GM04504 (cell line): ENCODE results near the gene AZIN2.
"Not testable (repeated sequence)": the region's sequence is repeated elsewhere in the genome, so short reads cannot be mapped to it uniquely, and the experiment has no call there.

Experiments used
- DNase-seq: peaks from one replicate; pipeline ENCODE4 v3.0.0-alpha.2; 2012; ENCODE audit warnings: low read depth

Gene AZIN2

DNA sequence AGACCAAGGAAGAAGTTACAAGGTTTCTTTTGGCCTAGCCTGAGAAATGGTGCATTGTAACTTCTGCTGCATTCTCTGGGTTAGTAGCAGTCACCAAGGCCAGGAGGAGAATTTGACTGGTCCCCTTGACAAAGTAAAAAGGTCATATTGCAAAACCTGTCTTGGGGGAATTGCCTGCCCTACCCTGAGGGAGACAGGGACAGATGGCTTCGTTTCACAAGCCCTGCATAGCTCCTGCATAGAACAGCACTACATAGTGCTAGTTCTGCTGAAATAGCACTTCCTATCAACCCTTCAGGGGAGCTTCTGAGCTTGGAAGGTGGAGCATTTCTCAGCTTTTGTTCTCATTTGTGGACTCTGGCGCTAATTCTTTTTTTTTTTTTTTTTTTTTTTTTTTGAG lies 23.9 kb upstream of the AZIN2 start:
- DNase-seq: no peak

GRCh38 chr1:33060579-33061083 lies 20.3 kb upstream of the AZIN2 start:
- DNase-seq: peak; percentile 83

GRCh38 chr1:33061834-33062233 lies 19.1 kb upstream of the AZIN2 start:
- no peak for DNase-seq

DNA sequence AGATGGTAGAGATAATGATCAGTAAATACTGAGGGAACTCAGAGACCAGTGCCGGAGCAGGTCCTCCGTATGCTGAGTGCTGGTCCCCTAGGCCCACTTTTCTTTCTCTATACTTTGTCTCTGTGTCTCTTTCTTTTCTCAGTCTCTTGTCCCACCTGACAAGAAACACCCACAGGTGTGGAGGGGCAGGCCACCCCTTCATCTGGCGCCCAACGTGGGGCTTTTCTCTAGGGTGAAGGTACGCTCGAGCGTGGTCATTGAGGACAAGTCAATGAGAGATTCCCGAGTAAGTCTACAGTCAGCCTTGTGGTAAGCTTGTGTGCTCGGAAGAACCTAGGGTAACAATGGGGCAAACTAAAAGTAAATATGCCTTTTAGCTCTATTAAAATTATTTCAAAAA lies 16.7 kb upstream of the AZIN2 start:
- not testable (repeated sequence) for DNase-seq

DNA sequence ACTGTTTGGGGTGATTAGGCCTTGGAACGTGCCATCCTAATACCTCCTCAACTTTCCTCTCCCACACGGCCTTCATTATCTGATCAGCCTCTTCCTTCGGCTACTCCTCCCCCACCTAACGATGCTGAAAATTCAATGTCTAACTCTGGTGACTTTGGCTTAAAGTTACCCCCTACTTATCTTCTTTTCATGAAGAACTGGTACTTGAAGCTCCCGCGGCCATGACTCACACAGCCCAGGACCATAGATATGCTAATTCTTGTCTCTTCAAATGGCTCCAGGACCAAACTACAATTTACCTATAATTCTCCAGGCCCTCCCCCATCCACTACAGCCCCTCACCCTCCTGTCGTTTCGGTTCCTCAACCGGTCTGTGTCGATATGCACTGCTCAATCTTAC lies 15.7 kb upstream of the AZIN2 start:
- no peak for DNase-seq

DNA sequence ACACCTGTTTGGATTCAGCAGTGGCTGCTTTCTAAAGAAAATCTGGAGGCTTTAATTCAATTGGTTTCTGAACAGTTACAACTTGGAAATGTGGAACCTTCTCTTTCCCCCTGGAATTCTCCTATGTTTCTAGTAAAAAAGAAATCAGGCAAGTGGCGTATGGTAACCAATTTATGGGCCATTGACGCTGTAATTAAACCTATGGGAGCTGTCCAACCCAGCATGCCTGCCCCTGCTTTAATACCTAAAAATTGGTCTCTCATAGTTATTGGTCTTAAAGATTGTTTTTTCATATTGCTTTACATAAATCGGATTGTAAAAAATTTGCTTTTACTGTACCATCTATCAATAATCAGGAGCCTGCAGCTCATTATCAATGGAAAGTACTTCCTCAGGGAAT lies 14.5 kb upstream of the AZIN2 start:
- DNase-seq: not testable (repeated sequence)

DNA sequence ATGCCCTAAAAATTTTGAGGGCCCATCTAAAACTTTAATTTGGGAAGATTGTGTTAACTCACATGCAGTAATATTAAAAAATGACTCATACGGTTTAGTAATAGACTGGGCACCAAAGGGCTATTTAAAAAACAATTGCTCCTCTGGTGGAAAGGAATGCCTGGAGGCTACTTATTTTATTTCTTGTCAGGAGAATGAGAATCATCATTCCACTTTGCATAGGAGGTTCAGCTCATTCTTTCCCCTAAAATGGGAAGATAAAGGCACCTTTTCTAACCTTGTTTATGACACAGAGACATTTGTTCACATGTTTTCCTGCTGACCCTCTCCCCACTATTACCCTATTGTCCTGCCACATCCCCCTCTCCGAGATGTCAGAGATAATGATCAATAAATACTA lies 12.8 kb upstream of the AZIN2 start:
- not testable (repeated sequence) for DNase-seq

DNA sequence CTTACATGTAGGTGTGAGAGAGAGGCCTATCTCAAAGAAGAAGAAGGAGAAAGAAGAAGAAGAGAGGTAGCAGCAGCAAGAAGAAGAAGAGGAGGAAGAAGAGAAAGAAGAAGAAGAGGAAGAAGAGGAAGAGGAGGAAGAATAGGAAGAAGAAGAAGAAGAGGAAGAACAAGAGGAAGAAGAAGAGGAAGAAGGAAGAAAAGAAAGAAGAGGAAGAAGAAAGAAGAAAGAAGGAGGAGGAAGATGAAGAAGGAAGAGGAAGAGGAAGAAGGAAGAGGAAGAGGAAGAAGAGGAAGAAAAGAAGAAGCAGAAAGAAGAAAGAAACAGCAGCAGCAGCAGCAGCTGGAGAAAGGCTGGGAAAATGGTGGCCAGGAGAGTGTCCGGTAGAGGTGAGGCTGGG lies 10.3 kb upstream of the AZIN2 start:
- DNase-seq: no peak

- DNase-seq: no peak
Observed at GRCh38 chr1:33072707-33073106, 8.2 kb upstream of the AZIN2 start.

- DNase-seq: no peak
Observed at GRCh38 chr1:33074193-33074945, 6.6 kb upstream of the AZIN2 start.

DNA sequence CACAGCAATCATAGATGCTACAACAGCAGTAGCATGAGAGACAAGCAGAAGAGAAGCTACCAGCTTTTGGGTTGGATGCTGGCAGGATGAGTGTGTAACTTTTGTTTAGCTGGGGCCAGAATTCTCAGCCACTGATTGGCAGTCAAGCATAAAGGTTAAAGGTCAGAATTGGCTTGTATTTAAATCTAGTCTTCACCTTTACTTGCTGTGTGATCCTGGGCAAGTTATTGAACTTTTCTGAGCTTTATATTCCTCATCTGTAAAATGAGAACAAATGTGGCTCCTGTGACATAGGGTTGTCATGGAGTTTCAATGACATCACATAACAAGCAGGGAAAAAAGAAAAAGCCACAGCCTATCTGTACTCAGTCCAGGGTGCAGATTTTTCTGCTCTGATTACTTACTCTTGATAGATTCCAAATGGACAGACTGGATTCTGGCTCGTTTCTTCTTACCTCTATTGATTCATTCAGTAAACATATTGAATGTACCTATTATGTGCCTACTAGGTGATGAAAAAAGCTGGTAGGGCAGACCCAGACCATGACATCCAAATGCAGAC lies 2.8 kb upstream of the AZIN2 start:
- no peak for DNase-seq

- DNase-seq: no peak
Observed at GRCh38 chr1:33080373-33080772, 580 bp upstream of the AZIN2 start.

DNA sequence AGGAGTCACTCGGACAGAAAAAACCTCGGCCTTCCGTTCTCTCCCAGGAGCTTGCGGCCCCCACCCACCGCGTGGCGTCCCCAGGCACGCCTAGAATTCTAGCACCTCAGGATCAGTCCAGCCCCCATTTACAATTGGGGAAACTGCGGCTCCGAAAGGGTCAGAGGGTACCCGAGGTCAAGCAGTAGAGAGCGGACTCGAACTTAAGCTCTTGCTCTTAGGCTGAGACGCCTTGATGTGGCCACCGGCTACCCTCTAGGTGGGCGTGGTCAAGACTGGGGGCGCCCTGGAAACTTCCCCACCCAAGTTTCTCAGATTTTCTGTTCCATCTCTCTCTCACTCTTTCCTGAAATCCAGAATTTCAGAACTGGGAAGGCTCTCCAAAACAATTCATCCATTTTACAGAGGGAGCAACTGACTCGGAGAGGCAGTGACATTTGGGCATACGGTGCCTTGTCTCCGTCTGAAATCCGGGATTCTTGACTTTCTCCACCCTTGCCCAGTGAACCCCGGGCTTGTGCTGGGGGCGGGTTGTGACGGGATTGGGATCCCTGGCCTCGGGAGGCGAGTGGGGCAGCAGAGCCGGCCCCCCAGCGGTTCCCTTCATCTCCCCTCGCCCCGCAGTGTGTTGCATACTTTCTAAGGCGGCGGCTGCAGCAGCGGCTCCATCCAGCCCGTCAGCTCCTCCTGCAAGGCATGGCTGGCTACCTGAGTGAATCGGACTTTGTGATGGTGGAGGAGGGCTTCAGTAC lies 777 bp downstream of the AZIN2 start:
- no peak for DNase-seq

- DNase-seq: no peak
Observed at GRCh38 chr1:33082575-33083108, 1.7 kb downstream of the AZIN2 start.

DNA sequence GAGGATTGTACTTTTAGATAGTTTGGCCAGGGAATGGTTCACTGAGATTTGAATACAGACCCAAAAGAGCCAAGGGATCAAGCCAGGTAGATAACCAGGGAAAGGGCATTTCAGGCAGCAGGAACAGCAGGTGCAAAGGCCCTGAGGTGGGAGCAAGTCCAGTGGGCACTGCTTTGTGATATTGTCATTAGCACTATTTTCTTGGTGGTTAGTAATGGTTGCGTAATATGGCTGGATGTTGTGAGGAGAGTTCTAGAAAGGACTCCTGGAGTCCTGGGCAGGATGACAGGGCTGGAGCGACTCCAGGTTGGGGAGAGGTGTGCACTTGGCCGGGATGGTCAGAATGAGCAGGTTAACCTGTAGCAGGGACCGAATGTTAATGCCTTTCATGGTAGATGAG lies 4.4 kb downstream of the AZIN2 start:
- DNase-seq: no peak

DNA sequence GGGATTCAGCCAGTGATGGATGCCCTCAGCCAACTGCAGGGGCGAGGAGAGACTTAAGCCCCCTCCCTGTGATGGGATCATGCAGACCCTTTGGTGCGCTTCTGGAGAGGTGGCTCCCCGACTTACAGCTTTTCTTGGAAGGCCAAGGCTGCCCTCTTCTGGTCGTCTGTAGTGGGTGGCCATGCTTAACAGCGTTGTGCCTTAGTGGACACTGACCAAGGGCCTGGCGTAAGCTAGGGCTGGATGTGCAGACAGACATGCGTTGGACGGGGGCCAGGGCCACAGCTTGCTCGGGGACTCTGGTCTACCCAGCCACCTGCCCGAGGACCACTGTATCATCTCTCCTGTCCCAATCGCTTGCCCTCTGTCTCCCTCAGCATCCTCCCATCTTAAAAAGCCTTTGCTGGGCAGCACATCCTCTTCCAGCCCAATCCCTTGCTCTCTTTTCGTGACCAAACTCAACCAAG lies 5.5 kb downstream of the AZIN2 start:
- DNase-seq: no peak

DNA sequence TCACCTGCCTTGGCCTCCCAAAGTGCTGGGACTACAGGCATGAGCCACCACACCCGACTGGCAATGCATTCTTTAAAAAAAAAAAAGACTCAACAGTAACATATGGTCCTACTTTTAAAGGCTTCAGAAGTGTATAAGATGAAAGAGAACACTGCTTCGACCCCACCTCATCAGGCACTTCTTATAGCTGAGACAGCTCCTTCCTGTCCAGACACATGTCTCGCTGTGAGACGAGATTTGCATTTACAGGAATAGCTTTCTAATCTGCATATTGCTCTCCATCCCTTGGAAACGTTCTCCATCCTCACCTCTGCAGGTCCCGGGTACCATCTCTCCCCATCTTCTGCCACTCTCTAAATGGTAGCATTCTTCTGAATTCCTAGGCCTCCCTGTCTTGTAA lies 6.7 kb downstream of the AZIN2 start:
- no peak for DNase-seq

GRCh38 chr1:33088119-33088906 lies 7.4 kb downstream of the AZIN2 start:
- DNase-seq: no peak

GRCh38 chr1:33089457-33089856 lies 8.5 kb downstream of the AZIN2 start:
- no peak for DNase-seq

GRCh38 chr1:33092438-33092837 lies 11.5 kb downstream of the AZIN2 start:
- DNase-seq: no peak

DNA sequence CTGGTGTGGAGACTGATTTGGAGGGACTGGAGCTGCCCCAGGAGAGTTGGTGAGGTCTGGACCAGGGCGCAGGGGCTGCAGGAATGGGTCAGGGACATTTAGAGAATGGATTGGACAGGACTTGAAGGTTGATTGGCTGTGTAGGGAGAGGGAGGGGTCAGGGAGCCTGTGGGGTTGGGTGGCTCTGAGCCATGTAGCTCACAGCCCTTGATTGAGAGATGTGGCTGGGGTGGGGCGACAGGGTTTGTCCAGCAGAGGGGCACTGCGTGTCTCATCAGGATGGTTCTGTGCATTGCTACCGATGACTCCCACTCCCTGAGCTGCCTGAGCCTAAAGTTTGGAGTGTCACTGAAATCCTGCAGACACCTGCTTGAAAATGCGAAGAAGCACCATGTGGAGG lies 12.1 kb downstream of the AZIN2 start:
- DNase-seq: no peak

GRCh38 chr1:33094486-33094885 lies 13.5 kb downstream of the AZIN2 start:
- no peak for DNase-seq
